CD4-positive, alpha-beta T cell treated with Interleukin-4 for 4 hours (primary cell): ENCODE data around the gene DNM1L.
"Not testable (repeated sequence)": the region's sequence is repeated elsewhere in the genome, so short reads cannot be mapped to it uniquely, and the experiment has no call there.

Experiments
- DNase-seq: peaks from one replicate; pipeline ENCODE4 v3.0.0-alpha.2; 2020

The DNM1L gene

DNA sequence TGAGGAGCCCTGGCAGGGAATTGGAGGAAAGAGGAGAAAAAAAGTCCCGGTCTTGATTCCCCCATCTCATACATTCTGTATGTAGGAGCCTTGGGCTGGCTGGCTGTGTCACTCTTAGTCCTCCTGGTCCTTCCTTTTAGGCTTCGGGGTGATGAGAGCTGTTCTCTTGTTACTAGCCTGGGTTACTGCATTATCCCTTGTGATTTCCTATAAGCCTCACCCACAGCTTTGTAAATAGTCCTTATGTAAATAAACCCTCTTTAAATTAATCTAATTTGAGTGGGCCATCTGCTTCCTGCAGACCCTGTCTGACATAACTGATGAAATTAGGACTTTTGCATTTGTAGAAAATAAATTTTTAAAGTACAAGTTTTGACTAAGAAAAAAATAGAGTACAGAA, 19.2 kb downstream of the DNM1L start:
- no peak for DNase-seq

DNA sequence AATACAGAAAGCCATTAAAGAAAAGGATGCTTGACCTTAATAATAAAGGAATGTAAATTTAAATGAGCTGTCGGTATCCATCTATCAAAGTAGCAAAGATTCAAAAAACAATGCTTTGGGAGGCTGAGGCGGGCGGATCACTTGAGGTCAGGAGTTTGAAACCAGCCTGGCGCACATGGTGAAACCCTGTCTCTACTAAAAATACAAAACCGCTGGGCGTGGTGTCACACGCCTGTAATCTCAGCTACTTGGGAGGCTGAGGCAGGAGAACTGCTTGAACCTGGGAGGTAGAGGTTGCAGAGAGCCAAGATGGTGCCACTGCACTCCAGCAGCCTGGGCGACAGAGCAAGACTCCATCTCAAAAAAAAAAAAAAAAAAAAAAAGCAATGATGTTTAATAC, 20.3 kb downstream of the DNM1L start:
- not testable (repeated sequence) for DNase-seq

DNA sequence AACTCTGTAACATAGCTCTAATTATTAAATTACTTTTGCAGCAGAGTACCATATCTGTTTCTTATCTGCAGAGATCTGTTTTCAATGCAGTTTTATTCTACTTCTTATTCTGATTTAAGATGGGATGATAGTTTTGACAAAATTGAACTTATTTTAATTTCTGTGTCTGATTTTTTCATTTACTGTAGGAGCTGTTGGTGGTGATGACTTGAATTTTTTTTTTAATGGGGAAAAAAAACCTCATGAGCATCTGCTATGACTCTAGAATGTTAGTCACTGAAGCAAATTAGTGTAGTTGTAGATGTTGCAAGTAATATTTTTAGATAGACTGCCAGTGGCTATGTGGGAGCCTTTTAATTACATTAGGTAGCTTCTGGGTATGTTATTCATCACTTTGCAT, 23.4 kb downstream of the DNM1L start:
- no peak for DNase-seq

GRCh38 chr12:32702946-32703345, 23.8 kb downstream of the DNM1L start:
- DNase-seq = no peak

GRCh38 chr12:32705783-32706182, 26.7 kb downstream of the DNM1L start:
- no peak for DNase-seq

- no peak for DNase-seq
Measured at GRCh38 chr12:32706335-32707024, 27.4 kb downstream of the DNM1L start.

DNA sequence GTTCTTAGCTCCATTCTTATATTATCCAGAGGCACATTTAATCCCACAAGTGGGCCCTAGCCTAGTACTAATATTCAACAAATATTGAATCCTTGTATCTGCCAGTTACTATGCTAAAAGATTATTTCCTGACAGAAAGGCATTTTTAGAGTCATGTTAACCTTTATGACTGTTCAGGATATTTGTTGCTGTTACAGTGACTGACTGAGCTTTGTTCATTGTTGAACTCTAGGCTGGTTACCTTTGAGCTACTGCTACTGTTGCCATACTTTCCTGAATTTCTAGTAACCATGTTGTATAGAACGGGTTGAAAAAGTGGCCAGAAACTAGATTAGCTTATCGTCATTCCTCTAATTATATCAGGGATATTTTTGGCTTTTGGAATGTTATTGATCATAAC, 29.8 kb downstream of the DNM1L start:
- DNase-seq = no peak

DNA sequence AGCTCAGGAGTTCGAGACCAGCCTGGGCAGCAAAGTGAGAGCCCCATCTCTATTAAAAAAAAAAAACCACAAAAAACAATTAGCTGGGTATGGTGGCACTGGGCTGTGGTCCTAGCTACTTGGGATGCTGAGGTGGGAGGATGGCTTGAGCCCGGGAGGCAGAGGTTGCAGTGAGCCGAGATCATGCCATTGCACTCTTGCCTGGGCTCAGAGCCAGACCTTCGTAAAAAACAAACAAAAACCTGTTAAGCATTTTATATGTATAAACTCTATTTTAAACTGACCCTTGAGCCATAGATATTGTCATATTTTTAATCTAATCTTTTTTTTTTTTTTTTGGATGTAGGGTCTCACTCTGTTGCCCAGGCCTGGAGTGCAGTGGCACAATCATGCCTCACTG, 35.7 kb downstream of the DNM1L start:
- DNase-seq = no peak

- DNase-seq = no peak
Measured at GRCh38 chr12:32718926-32719325, 39.8 kb downstream of the DNM1L start.

DNA sequence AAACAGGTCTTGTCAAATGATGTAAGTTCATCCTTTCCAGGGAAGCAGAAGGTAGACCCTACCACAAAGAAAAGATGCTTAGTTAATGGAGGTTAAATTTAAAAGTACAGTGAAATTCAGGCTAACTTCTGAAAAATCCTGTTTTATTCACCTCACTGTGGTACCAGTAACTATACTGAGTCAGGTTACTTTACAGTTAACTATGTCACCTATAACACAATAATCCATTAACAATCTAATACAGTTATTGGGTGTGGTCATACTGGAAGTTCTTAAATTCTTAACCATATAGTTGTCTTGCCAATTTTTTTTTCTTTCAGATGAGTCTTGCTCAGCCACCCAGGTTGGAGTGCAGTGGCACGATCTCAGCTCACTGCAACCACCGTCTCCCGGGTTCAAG, 46.2 kb downstream of the DNM1L start:
- not testable (repeated sequence) for DNase-seq

DNA sequence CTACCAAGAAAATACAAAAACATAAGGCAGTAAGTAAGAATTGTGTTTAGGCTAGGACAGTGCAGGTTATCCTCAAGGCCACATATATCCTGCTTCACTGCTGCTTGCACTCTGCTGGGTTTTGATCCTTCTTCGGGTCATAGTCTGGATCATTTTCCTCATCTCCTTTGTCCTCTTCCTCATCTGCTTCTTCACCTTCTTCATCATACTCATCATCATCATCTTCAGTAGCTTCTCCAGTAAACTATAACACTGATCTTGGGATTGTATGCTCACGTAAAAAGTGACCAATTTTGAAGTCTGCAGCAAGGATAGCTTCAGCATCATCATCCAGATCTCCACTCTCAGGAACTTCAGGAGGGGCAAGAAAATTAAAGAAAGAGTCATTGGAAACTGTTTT, 47.2 kb downstream of the DNM1L start:
- DNase-seq = no peak

DNA sequence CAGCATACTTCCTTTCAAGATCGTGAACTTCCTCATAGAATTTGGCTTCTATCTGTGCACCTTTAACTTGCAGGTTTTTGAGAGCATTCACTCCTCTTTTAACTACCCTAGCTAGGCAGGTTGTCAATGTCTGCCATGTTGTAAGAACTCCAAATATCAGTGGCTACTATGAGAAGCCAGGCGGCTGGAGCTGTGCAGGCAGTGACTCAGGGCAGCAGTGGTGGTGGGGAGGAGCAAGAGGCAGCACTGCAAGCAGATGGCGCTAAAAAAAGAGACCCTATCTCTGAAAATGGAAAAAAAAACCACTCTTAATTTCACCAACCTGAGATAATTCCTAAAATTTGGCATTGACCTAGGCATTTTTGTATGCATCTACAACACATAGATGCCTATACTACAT, 48.1 kb downstream of the DNM1L start:
- DNase-seq = no peak

DNA sequence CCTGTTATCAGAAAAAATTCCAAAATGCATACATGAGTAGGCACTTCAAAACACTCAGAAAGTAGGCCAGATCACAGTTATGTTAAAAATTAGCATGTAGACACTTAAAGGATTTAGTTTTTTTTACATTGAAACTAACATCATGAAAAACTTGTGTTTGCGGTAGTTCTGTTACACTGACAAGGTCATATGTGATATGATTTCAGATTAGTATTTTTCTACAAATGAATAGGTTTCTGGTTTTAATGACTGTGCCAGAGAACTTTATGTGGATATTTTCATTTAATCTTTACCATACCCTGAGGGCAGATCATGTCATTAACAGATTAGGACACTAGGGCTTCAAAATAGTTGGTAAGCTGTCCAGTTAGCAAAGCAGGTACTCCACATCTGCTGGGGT, 55.9 kb downstream of the DNM1L start:
- DNase-seq = no peak

DNA sequence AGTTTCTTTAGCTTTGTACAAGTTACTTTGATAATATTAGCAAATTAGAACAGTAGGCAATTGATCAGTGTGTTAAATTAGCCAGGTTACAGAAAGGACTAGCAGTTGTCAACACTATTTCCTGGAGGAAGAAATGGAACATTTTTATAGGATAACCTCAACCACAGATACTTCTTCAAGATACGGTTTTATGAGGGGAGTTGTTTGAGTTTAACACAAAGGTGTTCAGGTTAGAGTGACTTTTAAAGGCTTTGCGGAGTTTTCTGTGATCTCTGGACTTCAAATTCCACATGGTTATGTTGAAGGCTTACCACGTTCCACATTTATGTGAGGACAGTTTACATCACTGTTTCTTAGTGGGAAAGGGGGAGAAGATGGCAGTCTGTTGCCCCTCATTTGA, 57.3 kb downstream of the DNM1L start:
- DNase-seq = no peak

DNA sequence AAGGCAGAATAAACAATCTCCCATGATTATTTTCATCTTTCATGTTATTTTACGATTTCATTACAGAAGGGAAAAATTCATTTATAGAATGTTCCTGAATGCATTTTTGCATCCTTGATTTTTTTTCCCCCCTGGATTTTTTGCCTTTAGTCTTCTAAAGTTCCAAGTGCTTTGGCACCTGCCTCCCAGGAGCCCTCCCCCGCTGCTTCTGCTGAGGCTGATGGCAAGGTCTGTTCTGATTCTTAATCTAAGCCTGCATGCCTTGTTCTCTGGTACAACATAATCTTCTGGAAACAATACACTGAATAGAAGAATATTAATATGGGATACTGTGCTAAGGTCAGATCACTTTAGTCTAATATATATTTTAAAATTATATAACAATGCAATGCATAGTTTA, 58.6 kb downstream of the DNM1L start:
- DNase-seq = no peak

DNA sequence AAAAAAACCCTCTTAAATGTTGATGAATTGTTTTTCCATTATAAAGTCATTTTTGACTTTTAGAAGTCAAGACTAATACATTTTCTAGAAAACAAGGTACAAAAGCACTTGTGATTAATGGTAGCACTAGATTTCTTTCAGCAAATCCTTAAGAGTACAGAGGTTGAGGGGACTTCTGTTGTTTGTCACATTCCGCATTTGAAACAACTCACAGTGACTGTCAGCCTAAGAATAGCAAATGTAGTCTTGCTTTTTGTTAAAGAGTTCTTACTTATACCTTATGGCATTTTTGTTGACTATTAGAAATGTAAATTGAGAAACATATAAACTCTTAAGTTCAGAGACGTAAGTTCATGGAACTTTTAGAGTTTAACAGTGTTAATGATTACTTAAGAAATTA, 60.2 kb downstream of the DNM1L start:
- no peak for DNase-seq

DNA sequence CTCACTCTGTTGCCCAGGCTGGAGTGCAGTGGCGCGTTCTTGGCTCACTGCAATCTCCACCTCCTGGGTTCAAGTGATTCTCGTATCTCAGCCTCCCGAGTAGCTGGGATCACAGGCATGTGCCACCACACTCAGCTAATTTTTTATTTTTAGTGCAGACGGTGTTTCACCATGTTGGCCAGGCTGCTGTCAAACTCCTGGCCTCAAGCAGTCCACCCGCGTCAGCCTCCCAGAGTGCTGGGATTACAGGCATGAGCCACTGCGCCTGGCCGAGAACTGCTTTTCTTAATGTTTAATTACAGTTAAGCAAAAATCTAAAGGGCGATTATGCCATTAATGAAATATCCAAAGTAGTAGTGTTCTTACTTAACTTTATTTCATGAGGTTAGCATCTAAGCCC, 63.0 kb downstream of the DNM1L start:
- no peak for DNase-seq

DNA sequence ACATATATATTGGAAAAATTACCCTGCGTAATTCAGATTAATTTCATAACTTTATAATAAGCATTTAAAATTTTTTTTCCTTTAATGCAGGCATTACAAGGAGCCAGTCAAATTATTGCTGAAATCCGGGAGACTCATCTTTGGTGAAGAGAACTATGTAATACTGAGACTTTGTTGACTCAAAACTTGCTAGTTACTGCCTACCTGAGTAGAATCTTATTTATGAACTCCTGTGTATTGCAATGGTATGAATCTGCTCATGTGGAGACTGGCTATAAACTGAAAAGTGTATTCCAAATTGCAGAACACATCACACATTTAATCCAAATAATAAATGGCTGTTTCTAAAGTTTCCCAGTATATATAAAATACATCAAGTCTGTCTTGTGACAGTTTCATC, 64.2 kb downstream of the DNM1L start:
- no peak for DNase-seq

GRCh38 chr12:32753605-32754004, 74.5 kb downstream of the DNM1L start:
- no peak for DNase-seq

GRCh38 chr12:32754111-32754510, 75.0 kb downstream of the DNM1L start:
- no peak for DNase-seq

- DNase-seq = peak; percentile 65
Measured at GRCh38 chr12:32755051-32755653, 76.1 kb downstream of the DNM1L start.

- peak; percentile 95 for DNase-seq
Measured at GRCh38 chr12:32755654-32756475, 76.8 kb downstream of the DNM1L start, which contains the start of gene YARS2. Gene YARS2, minus strand, starts transcription at chr12:32755897. Its CDS starts 23 bp downstream, at chr12:32755874.

- DNase-seq = no peak
Measured at GRCh38 chr12:32756476-32757066, 77.5 kb downstream of the DNM1L start.

DNA sequence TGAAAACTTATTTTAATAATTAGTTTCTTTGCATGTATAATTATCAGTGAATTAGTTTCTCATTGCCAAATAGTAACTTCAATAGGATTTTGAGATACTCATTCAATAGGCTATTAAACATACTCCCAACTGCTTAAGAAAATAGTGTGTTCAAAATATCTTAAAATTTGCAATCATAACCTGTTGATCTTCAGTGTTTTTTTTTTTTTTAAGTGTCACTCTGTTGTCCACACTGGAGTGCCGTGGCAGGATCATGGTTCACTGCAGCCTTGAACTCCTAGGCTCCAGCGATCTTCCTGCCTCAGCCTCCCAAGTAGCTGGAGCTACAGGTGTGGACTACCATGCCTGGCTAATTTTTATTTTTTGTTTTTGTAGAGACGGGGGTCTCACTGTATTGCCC, 78.1 kb downstream of the DNM1L start:
- no peak for DNase-seq
